Activated T-cell treated with anti-CD3 and anti-CD28 coated beads, Interleukin-2, amount 50 U/mL, for 72 hours (primary cell): ENCODE data around the gene FUT2. TPM values are rescaled to one million over a fixed set of nuclear protein-coding genes. Genes with fewer than 3 reads are reported as not detected.

Source experiments
- ATAC-seq, 2 donors: fragments of 150-1000 bp; cut with Tn5 transposase; replicated peaks in 1 of 2; 2 replicates each; pipeline ENCODE4 v1.10.0; 2021; ENCODE audit warnings: moderate library complexity in 2 of 2, mild to moderate bottlenecking in 1 of 2
- DNase-seq, 2 donors: peaks; one replicate each; pipeline ENCODE4 v3.0.0; 2021 to 2022; ENCODE audit warnings: mixed read lengths in 1 of 2
- H3K27ac Mint-ChIP-seq: one replicate; pipeline ENCODE4 v1.8.0; 2022; ENCODE audit warnings: mild to moderate bottlenecking, moderate library complexity, mixed read lengths
- H3K27me3 Mint-ChIP-seq: one replicate; pipeline ENCODE4 v1.8.0; 2022; ENCODE audit warnings: low read depth, mixed read lengths
- H3K36me3 Mint-ChIP-seq, 2 donors: one replicate each; pipeline ENCODE4 v1.8.0; 2022; ENCODE audit warnings: mixed read lengths in 2 of 2, mild to moderate bottlenecking in 1 of 2; ENCODE audit not compliant: insufficient read depth in 2 of 2
- H3K4me1 Mint-ChIP-seq: one replicate; pipeline ENCODE4 v1.8.0; 2022; ENCODE audit warnings: low read depth, mixed read lengths
- H3K4me3 Mint-ChIP-seq, 2 donors: one replicate each; pipeline ENCODE4 v1.8.0; 2022; ENCODE audit warnings: mild to moderate bottlenecking in 2 of 2, mixed read lengths in 2 of 2, moderate library complexity in 2 of 2
- H3K9me3 Mint-ChIP-seq, 2 donors: one replicate each; pipeline ENCODE4 v1.8.0; 2022; ENCODE audit warnings: mixed read lengths in 2 of 2
- total RNA-seq, 2 donors: library from RNA; stranded (reverse); gene quantifications; one replicate each; pipeline ENCODE4 v1.2.3, GENCODE V29; 2022

Gene FUT2
- total RNA-seq, 2 donors from 2014 or later: not detected

DNA sequence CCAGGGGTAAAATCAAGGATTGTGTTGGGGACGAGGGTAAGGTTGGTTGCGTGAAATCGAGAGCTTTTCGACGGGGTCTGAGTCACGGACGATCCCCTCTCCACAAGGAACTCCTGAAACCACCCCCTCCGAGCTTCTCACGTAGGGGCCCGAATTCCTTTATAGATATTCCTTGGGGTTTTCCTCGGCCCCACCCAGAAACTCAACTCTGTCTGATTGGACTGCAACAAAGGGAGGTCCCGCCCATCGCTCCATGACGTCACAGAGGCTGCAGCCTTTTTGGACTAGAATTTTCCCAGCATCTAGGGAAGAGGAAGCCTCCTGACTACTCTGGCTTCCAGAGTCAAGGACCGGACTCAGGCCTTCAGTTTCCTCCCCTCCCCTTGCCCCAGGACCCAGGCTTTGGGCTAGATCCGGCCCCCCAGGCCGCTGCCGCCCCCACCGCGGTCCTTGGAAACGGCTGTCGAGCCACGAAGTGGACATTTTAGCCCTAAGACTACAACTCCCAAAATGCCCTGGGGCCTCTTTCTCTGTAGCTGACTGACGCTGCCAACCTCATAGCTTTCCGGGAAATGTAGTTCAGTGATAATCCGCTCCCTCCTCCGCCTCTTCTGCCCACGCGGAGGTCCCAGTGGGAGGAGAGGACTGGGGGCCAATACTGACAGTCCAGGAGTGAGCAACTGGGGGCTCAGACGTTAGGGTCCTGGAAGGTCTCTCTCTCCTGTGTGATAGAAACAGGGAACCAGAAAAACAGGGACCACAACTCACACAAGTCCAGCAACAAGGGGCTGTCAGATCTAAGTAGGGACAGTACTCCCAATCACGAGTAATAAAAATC is 51.2 kb downstream of the FUT2 start, which contains the start of gene IZUMO1:
Gene IZUMO1, minus strand, starts transcription at position 172 of the 838 bp plus-strand sequence. CDS start 1,050 bp downstream, outside the sequence.
- H3K4me1 Mint-ChIP-seq: peaks cover 20% of the 10 kb centered on the region
- ATAC-seq (peak; percentile 86), DNase-seq (peak; percentile 69 to 70)
- peak within 1 kb of the TSS; percentile 67 to 74 for H3K4me3 Mint-ChIP-seq
- peaks cover 21% of the 10 kb centered on the region for H3K27me3 Mint-ChIP-seq
- H3K27ac Mint-ChIP-seq: peak within 1 kb of the TSS; percentile 69
- peaks cover 0 to 2% of the 10 kb centered on the region in 2 donors for H3K36me3 Mint-ChIP-seq
- H3K9me3 Mint-ChIP-seq: no peaks in the 10 kb centered on the region

DNA sequence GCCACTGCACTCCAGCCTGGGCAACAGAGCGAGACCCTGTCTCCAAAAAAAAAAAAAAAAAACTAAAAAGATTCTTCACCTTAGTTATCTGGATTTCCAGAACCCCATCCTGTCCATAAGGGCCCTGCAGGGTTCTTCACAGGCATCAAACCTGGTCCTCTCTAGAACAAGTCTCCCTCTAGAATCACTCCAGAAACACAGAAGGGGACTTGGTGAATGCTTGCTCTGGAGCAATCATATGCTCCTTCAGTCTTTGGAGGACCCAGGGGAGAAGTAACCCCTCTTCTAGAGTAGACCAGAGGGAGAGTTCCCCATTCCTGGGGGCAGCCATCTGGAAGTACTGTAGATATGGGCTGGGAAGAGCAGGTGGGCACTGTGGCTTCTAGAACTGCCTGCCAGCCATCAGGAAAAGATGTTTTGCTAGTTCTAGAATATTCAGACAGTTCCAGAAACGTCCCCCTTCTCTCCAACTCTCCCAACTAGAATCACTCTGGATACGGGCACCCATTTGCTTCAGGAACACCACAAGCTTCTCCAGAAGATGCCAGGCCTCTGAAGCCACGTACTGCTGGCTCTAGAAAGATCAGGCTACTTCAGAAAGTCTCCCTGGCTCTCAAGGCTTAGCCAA is 53.9 kb downstream of the FUT2 start:
- Mint-ChIP-seq H3K4me1 (peaks cover 38% of the 10 kb centered on the region), H3K27ac (no peak overlapping the region), H3K36me3 (peaks cover 0 to 2% of the 10 kb centered on the region in 2 donors), H3K27me3 (peaks cover 38% of the 10 kb centered on the region), H3K9me3 (no peaks in the 10 kb centered on the region), H3K4me3 (no peak overlapping the region)
- no peak for ATAC-seq
- no peak for DNase-seq

DNA sequence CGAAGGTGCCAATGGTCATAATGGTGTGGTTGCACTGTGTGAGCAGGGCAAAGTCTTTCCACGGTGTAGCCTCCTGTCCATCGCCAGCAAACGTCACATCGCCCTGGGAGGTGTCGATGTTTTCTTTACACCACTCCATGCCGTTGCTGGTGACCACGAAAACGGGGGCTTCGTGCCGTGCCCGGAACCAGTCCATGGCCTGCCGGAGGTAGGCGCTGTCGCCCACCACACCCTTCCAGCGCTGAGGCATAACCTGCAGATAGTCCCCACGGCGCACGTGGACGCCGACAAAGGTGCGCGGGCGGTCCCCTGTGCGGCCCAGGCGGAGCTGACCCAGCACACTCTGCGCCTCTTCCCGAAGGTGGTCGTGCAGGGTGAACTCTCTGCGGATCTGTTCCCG is 54.6 kb downstream of the FUT2 start:
- Mint-ChIP-seq H3K4me1 (peaks cover 37% of the 10 kb centered on the region), H3K9me3 (no peaks in the 10 kb centered on the region), H3K4me3 (no peak overlapping the region), H3K27me3 (peaks cover 41% of the 10 kb centered on the region), H3K36me3 (peaks cover 0 to 2% of the 10 kb centered on the region in 2 donors), H3K27ac (no peak overlapping the region)
- no peak for ATAC-seq
- no peak for DNase-seq

DNA sequence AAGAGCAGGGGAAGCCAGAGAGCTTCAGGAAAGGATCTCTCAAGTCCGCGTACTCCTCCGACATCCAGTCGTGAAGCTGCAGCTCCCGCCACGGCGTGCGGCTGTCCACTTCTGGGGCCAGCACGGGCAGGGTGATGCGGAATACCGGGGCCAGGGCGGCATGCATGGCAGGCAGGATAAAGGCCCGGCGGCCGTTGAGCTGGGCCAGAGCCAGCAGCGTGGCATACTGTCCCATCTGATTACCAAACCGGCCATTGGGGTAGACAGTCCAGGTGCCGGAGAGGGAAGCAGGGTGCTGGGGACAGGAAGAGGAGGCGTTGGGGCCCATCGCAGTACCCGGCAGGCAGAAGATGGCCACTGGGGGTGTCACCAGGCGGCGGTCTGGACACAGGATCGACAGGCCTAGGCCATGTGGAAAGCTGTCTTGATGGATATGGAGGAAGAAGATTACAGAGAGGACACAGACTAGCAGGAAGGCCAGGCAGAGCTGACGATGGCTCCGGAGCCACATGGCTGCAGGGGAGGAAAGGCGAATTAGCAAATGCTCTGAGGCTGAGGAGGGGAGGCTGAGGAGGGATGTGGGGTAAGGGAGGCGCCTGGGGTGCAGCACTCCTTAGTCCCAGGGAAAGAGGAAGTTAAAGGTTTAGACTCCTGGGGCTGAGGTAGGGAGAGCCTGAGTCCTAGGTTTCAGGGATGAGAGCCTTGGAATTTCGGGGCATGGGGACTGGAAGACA is 55.2 kb downstream of the FUT2 start:
- H3K4me3 Mint-ChIP-seq: peak overlapping the region; percentile 19 to 60
- peaks cover 35% of the 10 kb centered on the region for H3K27me3 Mint-ChIP-seq

DNA sequence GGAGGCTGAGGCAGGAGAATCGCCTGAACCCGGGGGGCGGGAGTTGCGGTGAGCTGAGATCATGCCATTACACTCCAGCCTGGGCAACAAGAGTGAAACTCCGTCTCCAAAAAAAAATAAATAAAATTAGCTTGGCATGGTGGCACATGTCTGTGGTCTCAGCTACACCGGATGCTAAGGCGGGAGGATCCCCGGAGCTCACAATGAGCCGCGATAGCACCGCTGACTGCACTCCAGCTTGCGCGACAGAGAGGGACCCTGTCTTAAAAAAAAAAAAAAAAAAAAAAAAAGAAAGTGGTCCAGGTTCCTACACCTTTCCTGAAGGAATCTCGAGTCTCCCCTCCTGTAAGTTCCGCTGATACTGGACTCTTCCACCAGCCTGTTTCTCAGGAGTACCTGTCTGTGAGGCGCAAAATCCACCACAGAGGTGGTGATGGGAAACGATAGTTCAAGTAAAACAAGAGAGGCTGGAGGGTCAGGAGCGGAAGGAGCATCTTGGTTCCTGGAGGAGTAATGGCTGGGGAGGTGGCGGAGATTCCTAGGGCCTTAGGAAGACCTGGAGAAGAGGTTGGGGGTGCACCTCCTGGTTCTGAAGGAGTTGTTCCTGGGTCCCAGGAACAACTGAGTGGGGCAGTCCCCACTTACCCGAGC is 56.2 kb downstream of the FUT2 start:
- Mint-ChIP-seq H3K27ac (no peak overlapping the region), H3K4me3 (peak overlapping the region; percentile 78 to 87), H3K4me1 (peaks cover 23% of the 10 kb centered on the region), H3K9me3 (no peaks in the 10 kb centered on the region), H3K36me3 (no peaks in the 10 kb centered on the region), H3K27me3 (peaks cover 29% of the 10 kb centered on the region)
- ATAC-seq: no peak
- DNase-seq: no peak

More for the DNA sequence above, 55.2 kb downstream of the FUT2 start:
- Mint-ChIP-seq H3K4me1 (peaks cover 32% of the 10 kb centered on the region), H3K9me3 (no peaks in the 10 kb centered on the region), H3K27ac (no peak overlapping the region), H3K36me3 (peaks cover 0 to 2% of the 10 kb centered on the region in 2 donors)
- ATAC-seq: no peak
- no peak for DNase-seq

DNA sequence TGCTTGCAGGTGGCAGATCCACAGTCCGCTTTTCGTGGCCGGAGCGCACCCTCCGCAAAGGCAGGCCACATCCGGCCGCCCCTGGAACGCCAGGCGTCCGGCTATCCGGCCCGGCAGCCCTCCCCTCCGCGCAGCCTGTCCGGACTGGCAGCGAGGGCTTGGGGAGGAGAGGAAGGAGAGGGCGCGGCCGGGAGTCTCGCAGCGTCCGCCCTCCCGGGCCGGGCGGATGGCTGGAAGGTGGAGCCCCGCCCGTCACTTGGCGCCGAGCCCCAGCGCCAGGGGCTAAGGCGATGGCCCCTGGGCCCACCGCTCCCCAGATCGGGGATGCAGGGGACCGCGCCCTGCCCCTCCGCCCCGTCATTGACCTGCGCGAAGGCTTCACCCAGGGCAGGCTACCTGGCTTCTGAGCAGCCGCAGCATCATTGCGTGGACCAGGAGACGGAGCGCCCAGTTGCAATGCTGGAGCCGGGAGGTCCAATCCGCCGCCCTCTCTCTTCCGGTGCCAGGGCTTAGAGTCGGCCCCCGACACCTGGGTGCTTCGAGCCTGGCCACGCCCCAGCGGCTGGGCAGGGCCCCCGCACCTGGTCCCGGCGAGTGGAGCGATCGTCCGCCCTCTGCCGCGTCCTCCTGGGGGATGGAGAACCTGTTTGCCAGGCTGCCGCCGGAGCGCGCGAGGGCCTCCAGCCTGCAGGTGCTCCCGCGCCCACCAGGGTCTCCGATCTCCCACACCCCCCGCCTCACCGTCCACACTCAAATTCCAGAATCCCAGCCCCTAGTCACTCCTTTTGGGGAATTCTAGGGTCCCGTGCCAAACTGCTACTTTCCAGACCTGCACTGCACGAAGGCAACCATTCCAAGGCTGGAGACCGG is 57.0 kb downstream of the FUT2 start, which contains the start of gene FUT1:
Gene FUT1, minus strand, starts transcription at position 146 of the 870 bp plus-strand sequence. CDS start 1,360 bp downstream, outside the sequence.
- DNase-seq: peak; percentile 52 to 56
- no peak within 1 kb of the TSS for H3K27ac Mint-ChIP-seq
- H3K27me3 Mint-ChIP-seq: peaks cover 29% of the 10 kb centered on the region

DNA sequence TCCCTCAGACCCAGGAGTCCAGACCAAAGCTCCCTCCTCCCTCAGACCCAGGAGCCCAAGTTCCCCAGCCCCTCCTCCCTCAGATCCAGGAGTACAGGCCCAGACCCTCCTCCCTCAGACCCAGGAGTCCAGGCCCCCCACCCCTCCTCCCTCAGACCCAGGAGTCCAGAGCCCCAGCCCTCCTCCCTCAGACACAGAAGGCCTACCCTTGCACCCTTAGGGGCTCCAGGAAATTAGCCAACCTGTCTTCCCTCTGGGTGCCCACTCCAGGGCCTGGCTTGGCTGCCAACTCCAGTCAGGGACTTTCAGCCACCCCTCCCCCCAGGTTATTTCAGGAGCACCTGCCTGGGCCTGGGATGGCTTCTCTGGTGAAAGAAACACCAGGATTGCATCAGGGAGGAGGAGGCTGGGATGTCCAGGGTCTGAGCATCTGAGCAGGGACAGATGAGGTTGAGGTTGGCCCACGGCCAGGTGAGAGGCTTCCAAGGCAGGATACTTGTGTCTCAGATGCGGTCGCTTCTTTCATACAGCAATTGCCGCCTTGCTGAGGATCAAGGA is 59.4 kb downstream of the FUT2 start, which contains the start of gene FGF21:
Gene FGF21, plus strand, starts transcription at position 441 of the 558 bp plus-strand sequence. CDS start 713 bp downstream, outside the sequence.
- no peak for ATAC-seq
- Mint-ChIP-seq H3K27ac (no peak within 1 kb of the TSS), H3K4me1 (peaks cover 20% of the 10 kb centered on the region), H3K4me3 (no peak within 1 kb of the TSS), H3K9me3 (no peaks in the 10 kb centered on the region), H3K36me3 (no peaks in the 10 kb centered on the region), H3K27me3 (peaks cover 31% of the 10 kb centered on the region)
- no peak for DNase-seq

More for the DNA sequence above, 57.0 kb downstream of the FUT2 start, which contains the start of gene FUT1:
- Mint-ChIP-seq H3K4me1 (peaks cover 19% of the 10 kb centered on the region), H3K9me3 (no peaks in the 10 kb centered on the region), H3K36me3 (no peaks in the 10 kb centered on the region), H3K4me3 (peak within 1 kb of the TSS; percentile 86 to 87)
- ATAC-seq: peak; percentile 80 to 83

Other genes starting within 250 kb of the FUT2 start
- gene GRWD1, start 250.0 kb upstream of the FUT2 start, total RNA-seq: 10 to 100 TPM; 27.0 to 38.2 TPM
- gene KCNJ14, start 240.4 kb upstream of the FUT2 start, total RNA-seq: 1 to 10 TPM; 3.2 to 5.0 TPM
- 10 to 100 TPM; 59.4 to 68.3 TPM for gene CYTH2, start 226.6 kb upstream of the FUT2 start, total RNA-seq
- 1 to 10 TPM; 6.0 to 6.6 TPM for gene LMTK3, start 184.1 kb upstream of the FUT2 start, total RNA-seq
- not detected for gene SULT2B1, start 143.8 kb upstream of the FUT2 start, total RNA-seq
- gene SPACA4, start 89.2 kb upstream of the FUT2 start, total RNA-seq: not detected
- 1 to 10 TPM; 7.5 to 8.5 TPM for gene FAM83E, start 80.9 kb upstream of the FUT2 start, total RNA-seq
- gene RPL18, start 76.8 kb upstream of the FUT2 start, total RNA-seq: 1,000 to 10,000 TPM; 1,953 to 2,080 TPM
- 10 to 100 TPM; 26.9 to 27.2 TPM for gene SPHK2, start 76.5 kb upstream of the FUT2 start, total RNA-seq
- gene DBP, start 58.6 kb upstream of the FUT2 start, total RNA-seq: 10 to 100 TPM in 1 of 2 donors, 1 to 10 TPM in 1; 8.2 to 13.4 TPM
- gene CA11, start 49.8 kb upstream of the FUT2 start, total RNA-seq: 10 to 100 TPM; 10.5 to 11.9 TPM
- gene NTN5, start 23.0 kb upstream of the FUT2 start, total RNA-seq: 1 to 10 TPM; 1.9 to 2.1 TPM
- under 1 TPM; 0.69 to 0.89 TPM for gene MAMSTR, start 23.8 kb downstream of the FUT2 start, total RNA-seq
- gene RASIP1, start 44.6 kb downstream of the FUT2 start, total RNA-seq: under 1 TPM; 0.53 to 0.86 TPM
- gene IZUMO1, start 50.9 kb downstream of the FUT2 start, total RNA-seq: under 1 TPM; 0.14 to 0.32 TPM
- gene FUT1, start 56.7 kb downstream of the FUT2 start, total RNA-seq: under 1 TPM; 0.29 to 0.32 TPM
- not detected for gene FGF21, start 59.6 kb downstream of the FUT2 start, total RNA-seq
- 10 to 100 TPM; 42.1 to 49.5 TPM for gene BCAT2, start 115.1 kb downstream of the FUT2 start, total RNA-seq
- 1 to 10 TPM; 2.0 to 3.2 TPM for gene HSD17B14, start 140.5 kb downstream of the FUT2 start, total RNA-seq
- gene PLEKHA4, start 172.6 kb downstream of the FUT2 start, total RNA-seq: 10 to 100 TPM; 16.2 to 24.5 TPM
- 100 to 1,000 TPM; 130 to 153 TPM for gene PPP1R15A, start 176.4 kb downstream of the FUT2 start, total RNA-seq
- 1 to 10 TPM in 1 of 2 donors, under 1 TPM in 1; 0.79 to 3.3 TPM for gene TULP2, start 202.8 kb downstream of the FUT2 start, total RNA-seq
- gene NUCB1, start 204.3 kb downstream of the FUT2 start, total RNA-seq: 100 to 1,000 TPM; 168 to 183 TPM
- gene DHDH, start 237.7 kb downstream of the FUT2 start, total RNA-seq: 1 to 10 TPM; 3.2 to 3.6 TPM